HFFc6 (cell line): Measurements from ENCODE around the gene PLEKHA6. TPM values are rescaled to one million over a fixed set of nuclear protein-coding genes. Genes with fewer than 3 reads are reported as not detected.

Source experiments
- DNase-seq: peaks from one replicate; pipeline ENCODE4 v3.0.0-alpha.2; 2018
- H3K27ac Mint-ChIP-seq: 2 replicates; pipeline ENCODE4 v1.8.0; 2020; ENCODE audit warnings: mild to moderate bottlenecking, mixed read lengths
- H3K27me3 Mint-ChIP-seq: 2 replicates; pipeline ENCODE4 v1.8.0; 2021; ENCODE audit warnings: mild to moderate bottlenecking, moderate library complexity, mixed read lengths; ENCODE audit not compliant: insufficient read depth
- H3K36me3 Mint-ChIP-seq: 2 replicates; pipeline ENCODE4 v1.8.0; 2021; ENCODE audit warnings: low read depth, mixed read lengths
- H3K4me1 Mint-ChIP-seq: 2 replicates; pipeline ENCODE4 v1.8.0; 2020; ENCODE audit warnings: low read depth, mixed read lengths
- H3K4me3 Mint-ChIP-seq: 2 replicates; pipeline ENCODE4 v1.8.0; 2020; ENCODE audit warnings: mild to moderate bottlenecking, moderate library complexity, mixed read lengths
- H3K9me3 Mint-ChIP-seq: 2 replicates; pipeline ENCODE4 v1.8.0; 2020; ENCODE audit warnings: mild to moderate bottlenecking, mixed read lengths
- CTCF ChIP-seq: fragments of 200-600 bp; sonication (generic); IDR thresholded peaks from 2 replicates; pipeline ENCODE4 v1.5.0; 2021; ENCODE audit warnings: antibody characterized with exemption, mild to moderate bottlenecking
- total RNA-seq, 6 experiments: library from RNA; stranded (reverse); fragmentation: NEBNext Ultra II Directional; extraction: Animal tissue kit (Norgen Biotek cat#: 25700); gene quantifications; 2 replicates in 1 of 6; 3 replicates in 5 of 6; pipeline ENCODE4 v1.2.3, GENCODE V29; 2021

The PLEKHA6 gene
- total RNA-seq, 6 experiments from 2014 or later = 1.3 to 2.4 (median 1.5) TPM

GRCh38 chr1:204350857-204351573, 8.7 kb downstream of the PLEKHA6 start:
- Mint-ChIP-seq H3K27me3 (no peaks in the 10 kb centered on the region; the same call in 1 of the 2 replicates), H3K27ac (peak overlapping the region; percentile 56; the same call in 1 of the 2 replicates), H3K9me3 (no peaks in the 10 kb centered on the region), H3K4me3 (peak overlapping the region; percentile 36; the same call in 1 of the 2 replicates), H3K36me3 (no peaks in the 10 kb centered on the region), H3K4me1 (peaks cover 13% of the 10 kb centered on the region; the same call in 1 of the 2 replicates)
- TF ChIP-seq CTCF = no peak
- peak; percentile 17 for DNase-seq

- Mint-ChIP-seq H3K4me1 (peaks cover 20% of the 10 kb centered on the region), H3K36me3 (no peaks in the 10 kb centered on the region), H3K4me3 (no peak overlapping the region), H3K9me3 (no peaks in the 10 kb centered on the region), H3K27ac (no peak overlapping the region), H3K27me3 (peaks cover 3% of the 10 kb centered on the region)
- no peak for DNase-seq
- no peak for TF ChIP-seq CTCF
These were observed 9.4 kb downstream of the PLEKHA6 start for GRCh38 chr1:204350312-204350711.

GRCh38 chr1:204349602-204350001, 10.1 kb downstream of the PLEKHA6 start:
- no peak for TF ChIP-seq CTCF
- H3K4me1 Mint-ChIP-seq = peaks cover 27% of the 10 kb centered on the region
- no peaks in the 10 kb centered on the region for H3K36me3 Mint-ChIP-seq
- DNase-seq = no peak
- no peaks in the 10 kb centered on the region for H3K9me3 Mint-ChIP-seq
- peaks cover 5% of the 10 kb centered on the region for H3K27me3 Mint-ChIP-seq
- H3K27ac Mint-ChIP-seq = no peak overlapping the region
- no peak overlapping the region for H3K4me3 Mint-ChIP-seq

GRCh38 chr1:204348722-204349121, 11.0 kb downstream of the PLEKHA6 start:
- peaks cover 28% of the 10 kb centered on the region for H3K4me1 Mint-ChIP-seq
- TF ChIP-seq CTCF = no peak
- H3K9me3 Mint-ChIP-seq = no peaks in the 10 kb centered on the region
- no peak overlapping the region for H3K4me3 Mint-ChIP-seq
- no peak for DNase-seq
- H3K27ac Mint-ChIP-seq = no peak overlapping the region
- H3K27me3 Mint-ChIP-seq = peaks cover 5% of the 10 kb centered on the region
- no peaks in the 10 kb centered on the region for H3K36me3 Mint-ChIP-seq

GRCh38 chr1:204348242-204348641, 11.5 kb downstream of the PLEKHA6 start:
- TF ChIP-seq CTCF = no peak
- H3K27me3 Mint-ChIP-seq = peaks cover 5% of the 10 kb centered on the region
- H3K27ac Mint-ChIP-seq = no peak overlapping the region
- no peaks in the 10 kb centered on the region for H3K9me3 Mint-ChIP-seq
- DNase-seq = no peak
- peaks cover 28% of the 10 kb centered on the region for H3K4me1 Mint-ChIP-seq
- no peak overlapping the region for H3K4me3 Mint-ChIP-seq
- H3K36me3 Mint-ChIP-seq = no peaks in the 10 kb centered on the region
